Loucy (cell line): ENCODE measurements around the gene NCAM1.

ENCODE experiments used
- H2AFZ ChIP-seq: fragments of 200-600 bp; sonication (generic); 2 replicates; pipeline ENCODE4 v1.6.0; 2016; ENCODE audit warnings: antibody characterized with exemption, mild to moderate bottlenecking, low read length, moderate library complexity
- H3F3A ChIP-seq: fragments of 200-600 bp; 2 replicates; pipeline ENCODE4 v1.6.0; 2016; ENCODE audit warnings: antibody characterized with exemption, low read depth, mild to moderate bottlenecking
- H3K27me3 ChIP-seq: fragments of 200-600 bp; sonication (generic); 2 replicates; pipeline ENCODE4 v1.6.1; 2014; ENCODE audit warnings: low read length, mild to moderate bottlenecking; ENCODE audit not compliant: insufficient read depth, poor library complexity, severe bottlenecking
- H3K36me3 ChIP-seq: fragments of 200-600 bp; sonication (generic); 2 replicates; pipeline ENCODE4 v1.6.1; 2016; ENCODE audit warnings: low read length; ENCODE audit not compliant: insufficient read depth
- H3K4me1 ChIP-seq: fragments of 200-600 bp; sonication (generic); 2 replicates; pipeline ENCODE4 v1.5.1; 2014; ENCODE audit warnings: low read length, mild to moderate bottlenecking; ENCODE audit not compliant: insufficient read depth, poor library complexity, severe bottlenecking
- H3K4me2 ChIP-seq: fragments of 200-600 bp; sonication (generic); 2 replicates; pipeline ENCODE4 v1.6.0; 2014; ENCODE audit warnings: antibody characterized with exemption, low read length, low read depth, mild to moderate bottlenecking; ENCODE audit not compliant: poor library complexity, severe bottlenecking
- H3K4me3 ChIP-seq: fragments of 200-600 bp; sonication (generic); 2 replicates; pipeline ENCODE4 v1.5.1; 2014; ENCODE audit warnings: low read length, mild to moderate bottlenecking, mixed read lengths; ENCODE audit not compliant: poor library complexity, severe bottlenecking
- H3K79me2 ChIP-seq: fragments of 200-600 bp; sonication (generic); 2 replicates; pipeline ENCODE4 v1.6.1; 2014; ENCODE audit warnings: low read length; ENCODE audit not compliant: insufficient read depth
- H3K9ac ChIP-seq: fragments of 200-600 bp; sonication (generic); 2 replicates; pipeline ENCODE4 v1.6.0; 2014; ENCODE audit warnings: mild to moderate bottlenecking, low read depth, low read length, moderate library complexity; ENCODE audit not compliant: poor library complexity, severe bottlenecking
- H3K9me2 ChIP-seq: fragments of 200-600 bp; sonication (generic); replicated peaks from 2 replicates; pipeline ENCODE4 v1.6.1; 2016; ENCODE audit warnings: low read depth, low read length, mixed read lengths
- H3K9me3 ChIP-seq: fragments of 200-600 bp; sonication (generic); 2 replicates; pipeline ENCODE4 v1.6.1; 2014; ENCODE audit warnings: mild to moderate bottlenecking, antibody characterized with exemption, low read length, low read depth; ENCODE audit not compliant: insufficient read depth
- H4K20me1 ChIP-seq: fragments of 200-600 bp; sonication (generic); 2 replicates; pipeline ENCODE4 v1.6.0; 2014; ENCODE audit warnings: antibody characterized with exemption, low read length, mild to moderate bottlenecking; ENCODE audit not compliant: insufficient read depth, poor library complexity, severe bottlenecking
- CTCF ChIP-seq: fragments of 200-600 bp; sonication (generic); conservative IDR thresholded peaks from 2 replicates; pipeline ENCODE4 v1.5.1; 2014; ENCODE audit warnings: mild to moderate bottlenecking, antibody characterized with exemption, low read length
- EZH2phosphoT487 ChIP-seq: fragments of 200-600 bp; IDR thresholded peaks from 2 replicates; pipeline ENCODE4 v1.6.1; 2018; ENCODE audit warnings: antibody characterized with exemption, mild to moderate bottlenecking, moderate library complexity, borderline replicate concordance

Gene NCAM1

GRCh38 chr11:113096648-113097047, 135.4 kb downstream of the NCAM1 start:
- no peaks in the 10 kb centered on the region for H3K9me2 ChIP-seq
- no peak overlapping the region for H3K4me2 ChIP-seq
- no peak overlapping the region for H3K9ac ChIP-seq
- H3K4me3 ChIP-seq, result no peak overlapping the region
- H3K27me3 ChIP-seq, result no peaks in the 10 kb centered on the region
- TF ChIP-seq CTCF, result no peak
- no peak for TF ChIP-seq EZH2phosphoT487
- no peaks in the 10 kb centered on the region for H3K4me1 ChIP-seq
- no peaks in the 10 kb centered on the region for H3K79me2 ChIP-seq
- H3K36me3 ChIP-seq, result no peaks in the 10 kb centered on the region
- no peak overlapping the region for H2AFZ ChIP-seq
- no peaks in the 10 kb centered on the region for H3F3A ChIP-seq
- H3K9me3 ChIP-seq, result no peaks in the 10 kb centered on the region
- H4K20me1 ChIP-seq, result no peaks in the 10 kb centered on the region

DNA sequence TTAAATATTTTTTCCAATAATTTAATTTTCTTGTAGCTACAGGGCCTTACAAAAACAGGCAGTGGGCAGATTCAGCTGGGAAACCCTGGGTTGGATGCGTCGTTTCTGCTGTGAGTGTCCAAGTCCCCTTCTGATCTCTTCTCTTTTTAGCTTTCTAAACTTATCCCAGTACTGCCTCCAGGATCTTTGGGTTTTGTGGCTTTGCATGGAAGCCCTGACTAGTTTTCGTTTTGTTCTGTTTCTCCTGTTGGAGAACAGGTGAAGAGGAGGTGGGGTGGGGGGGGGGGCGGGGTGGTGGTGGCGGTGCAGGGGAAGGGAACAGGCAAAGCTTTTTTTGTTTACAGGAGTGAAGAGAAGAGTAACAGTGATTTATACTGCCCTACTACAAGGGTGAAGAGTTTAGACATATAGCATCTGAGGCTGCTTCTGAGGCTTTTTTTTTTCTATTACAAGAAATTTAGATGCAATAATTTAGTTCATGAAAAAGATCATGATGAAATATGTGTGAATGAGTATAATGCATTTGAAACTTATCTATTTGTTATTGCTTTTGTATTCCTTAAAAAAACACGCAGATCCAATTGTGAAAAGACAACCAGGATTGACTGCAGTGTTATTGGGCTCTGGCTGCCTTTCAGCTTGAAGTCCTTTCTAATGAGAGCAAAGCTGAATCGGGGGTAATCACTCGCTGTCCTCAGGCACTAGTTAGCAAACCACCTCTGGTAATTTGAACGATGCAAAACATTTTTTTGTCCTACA, 142.9 kb downstream of the NCAM1 start:
- no peak overlapping the region for H2AFZ ChIP-seq
- H3K79me2 ChIP-seq, result no peaks in the 10 kb centered on the region
- H4K20me1 ChIP-seq, result no peaks in the 10 kb centered on the region
- H3K4me2 ChIP-seq, result no peak overlapping the region
- H3K4me3 ChIP-seq, result no peak overlapping the region
- no peaks in the 10 kb centered on the region for H3K36me3 ChIP-seq
- H3K27me3 ChIP-seq, result no peaks in the 10 kb centered on the region
- H3K9me2 ChIP-seq, result no peaks in the 10 kb centered on the region
- H3F3A ChIP-seq, result no peaks in the 10 kb centered on the region
- no peaks in the 10 kb centered on the region for H3K4me1 ChIP-seq
- no peak overlapping the region for H3K9ac ChIP-seq
- TF ChIP-seq CTCF (no peak), EZH2phosphoT487 (no peak)
- H3K9me3 ChIP-seq, result no peaks in the 10 kb centered on the region

DNA sequence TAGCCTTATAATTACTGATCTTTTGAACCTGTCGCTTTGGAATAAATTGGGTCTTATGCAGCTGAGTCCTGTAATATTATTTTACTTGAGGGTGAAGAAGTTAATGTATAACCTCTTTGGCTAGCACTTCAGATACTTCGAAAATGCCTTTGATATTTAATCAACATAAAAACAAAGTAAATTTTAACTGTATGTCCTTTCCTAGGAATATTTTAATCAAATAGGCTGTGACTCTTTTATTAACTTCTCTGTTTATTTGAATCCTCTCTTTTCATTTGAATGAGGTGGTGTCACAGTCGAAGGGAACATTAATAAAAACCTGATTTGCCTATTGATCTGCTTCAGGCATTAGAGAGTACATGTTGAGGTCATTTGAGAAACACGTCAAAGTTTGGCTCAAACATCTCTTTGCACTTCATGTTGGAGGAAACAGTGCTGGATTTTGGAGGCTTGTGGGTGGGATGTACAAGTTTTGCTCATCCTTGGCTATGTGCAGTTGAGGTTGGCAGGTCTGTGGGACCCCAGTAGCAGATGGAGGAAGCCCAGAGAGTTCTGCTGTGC, 143.6 kb downstream of the NCAM1 start:
- Histone ChIP-seq H3K4me2 (no peak overlapping the region), H3K36me3 (no peaks in the 10 kb centered on the region), H3K9me3 (no peaks in the 10 kb centered on the region), H3K4me3 (no peak overlapping the region), H3K27me3 (no peaks in the 10 kb centered on the region), H3K9me2 (no peaks in the 10 kb centered on the region), H3K79me2 (no peaks in the 10 kb centered on the region), H3K4me1 (no peaks in the 10 kb centered on the region), H3F3A (no peaks in the 10 kb centered on the region), H2AFZ (no peak overlapping the region), H3K9ac (no peak overlapping the region), H4K20me1 (no peaks in the 10 kb centered on the region)
- TF ChIP-seq CTCF, result no peak
- no peak for TF ChIP-seq EZH2phosphoT487
